ENCODE results near the gene FAM184A.

DNA sequence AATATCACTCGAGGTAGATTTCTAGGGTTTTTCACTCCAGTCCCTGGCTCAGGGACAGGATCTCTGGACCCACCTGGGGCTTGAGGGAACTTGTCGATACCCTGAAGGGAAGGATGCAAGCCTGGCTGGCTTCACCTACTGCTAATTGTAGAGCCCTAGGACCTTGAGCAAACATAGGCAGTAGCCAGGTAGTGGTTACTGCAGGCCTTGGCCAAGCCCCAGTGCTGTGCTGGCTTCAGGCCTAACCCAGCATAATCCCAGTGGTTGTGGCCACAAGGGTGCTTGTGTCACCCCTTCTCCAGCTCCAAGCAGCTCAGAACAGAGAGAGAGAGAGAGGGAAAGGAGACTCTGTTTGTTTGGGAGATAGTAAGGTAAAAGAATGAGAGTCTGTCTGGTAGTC lies 137.7 kb downstream of the FAM184A start:
- TF ChIP-seq, protein P1, sequence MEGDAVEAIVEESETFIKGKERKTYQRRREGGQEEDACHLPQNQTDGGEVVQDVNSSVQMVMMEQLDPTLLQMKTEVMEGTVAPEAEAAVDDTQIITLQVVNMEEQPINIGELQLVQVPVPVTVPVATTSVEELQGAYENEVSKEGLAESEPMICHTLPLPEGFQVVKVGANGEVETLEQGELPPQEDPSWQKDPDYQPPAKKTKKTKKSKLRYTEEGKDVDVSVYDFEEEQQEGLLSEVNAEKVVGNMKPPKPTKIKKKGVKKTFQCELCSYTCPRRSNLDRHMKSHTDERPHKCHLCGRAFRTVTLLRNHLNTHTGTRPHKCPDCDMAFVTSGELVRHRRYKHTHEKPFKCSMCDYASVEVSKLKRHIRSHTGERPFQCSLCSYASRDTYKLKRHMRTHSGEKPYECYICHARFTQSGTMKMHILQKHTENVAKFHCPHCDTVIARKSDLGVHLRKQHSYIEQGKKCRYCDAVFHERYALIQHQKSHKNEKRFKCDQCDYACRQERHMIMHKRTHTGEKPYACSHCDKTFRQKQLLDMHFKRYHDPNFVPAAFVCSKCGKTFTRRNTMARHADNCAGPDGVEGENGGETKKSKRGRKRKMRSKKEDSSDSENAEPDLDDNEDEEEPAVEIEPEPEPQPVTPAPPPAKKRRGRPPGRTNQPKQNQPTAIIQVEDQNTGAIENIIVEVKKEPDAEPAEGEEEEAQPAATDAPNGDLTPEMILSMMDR (optimal IDR thresholded peaks at IDR 0.05 in 1 of 3, IDR thresholded peaks at IDR 0.05 in 1 of 3, conservative IDR thresholded peaks at IDR 0.05 in 1 of 3; ENCODE audit: extremely low read depth in 1 of 3, insufficient read depth in 2 of 3, low read length in 3 of 3): no peak
- TF ChIP-seq EZH2 (IDR thresholded peaks at IDR 0.05; ENCODE audit: low read length): no peak

Data from keratinocyte (primary cell).